Stomach (tissue), 4 donors: ENCODE data around the gene BCAS3.

ENCODE experiments used
- CTCF ChIP-seq, 7 experiments: fragments of 450-650 bp in 4 of 7; fragments of 200-600 bp in 3 of 7; sonication (generic) in 3 of 7; IDR thresholded peaks; one replicate each; pipeline ENCODE4 v1.5.1; 2016 to 2019; ENCODE audit warnings: antibody characterized with exemption in 7 of 7, control low read depth in 2 of 7, mild to moderate bottlenecking in 1 of 7
- POLR2A ChIP-seq, 4 donors: fragments of 450-650 bp; IDR thresholded peaks; one replicate each; pipeline ENCODE4 v1.6.1; 2016; ENCODE audit warnings: antibody characterized with exemption in 4 of 4, control low read depth in 2 of 4, mild to moderate bottlenecking in 1 of 4, moderate library complexity in 1 of 4

- TF ChIP-seq POLR2A (IDR thresholded peaks at IDR 0.05) (no peak), CTCF (IDR thresholded peaks at IDR 0.05) (no peak)
Observed at GRCh38 chr17:60995680-60996079, 318.0 kb downstream of the BCAS3 start.
